Activated CD4-positive, alpha-beta T cell treated with anti-CD3 and anti-CD28 coated beads for 36 hours (primary cell): Measurements from ENCODE around the gene FHOD3. TPM values are rescaled to one million over a fixed set of nuclear protein-coding genes. Genes with fewer than 3 reads are reported as not detected.
"Not testable (repeated sequence)": the region's sequence is repeated elsewhere in the genome, so short reads cannot be mapped to it uniquely, and the experiment has no call there.

Experiments used
- ATAC-seq: fragments of 200-7000 bp; cut with Tn5 transposase; one replicate; pipeline ENCODE4 v1.10.0; 2021; ENCODE audit warnings: mild to moderate bottlenecking, moderate library complexity
- CTCF ChIA-PET: fragments of 350-600 bp; sonication (Branson Sonifier 250); formaldehyde crosslinking; loops from one replicate; lab custom pipeline; 2021; ENCODE audit warnings: antibody characterized with exemption; lab: Charles Lee
- POLR2A ChIA-PET: fragments of 350-600 bp; sonication (Branson Sonifier 250); formaldehyde crosslinking; loops from one replicate; lab custom pipeline; 2021; ENCODE audit warnings: antibody characterized with exemption, inconsistent platforms; lab: Charles Lee
- DNase-seq: peaks from one replicate; pipeline ENCODE4 v3.0.0-alpha.2; 2020
- H3K27ac Mint-ChIP-seq: one replicate; pipeline ENCODE4 v1.8.0; 2021; ENCODE audit warnings: mixed read lengths
- H3K27me3 Mint-ChIP-seq: one replicate; pipeline ENCODE4 v1.8.0; 2021; ENCODE audit warnings: mixed read lengths
- H3K36me3 Mint-ChIP-seq: one replicate; pipeline ENCODE4 v1.8.0; 2021; ENCODE audit warnings: low read depth, mixed read lengths
- H3K4me1 Mint-ChIP-seq: one replicate; pipeline ENCODE4 v1.8.0; 2021; ENCODE audit warnings: mixed read lengths
- H3K4me3 Mint-ChIP-seq: one replicate; pipeline ENCODE4 v1.8.0; 2021; ENCODE audit warnings: mild to moderate bottlenecking, moderate library complexity, mixed read lengths
- H3K9me3 Mint-ChIP-seq: one replicate; pipeline ENCODE4 v1.8.0; 2021; ENCODE audit warnings: low read depth, mixed read lengths
- intact Hi-C, 2 experiments: fragments of 100-400 bp; cut with DNase I in 1 of 2; cut with micrococcal nuclease in 1 of 2; formaldehyde crosslinking; loops; one replicate each; pipeline versions ENCODE4 v1.14.2 to v1.15.1; 2022 to 2024; cut with DNase I, micrococcal nuclease
- total RNA-seq, 2 experiments: library from RNA; stranded (reverse); gene quantifications; one replicate each; pipeline ENCODE4 v1.2.3, GENCODE V29; 2021

FHOD3 gene
- total RNA-seq, 2 experiments from 2014 or later, result not detected

- H3K27ac Mint-ChIP-seq, result no peak overlapping the region
- no peaks in the 10 kb centered on the region for H3K36me3 Mint-ChIP-seq
- ATAC-seq, result no peak
- peaks cover 4% of the 10 kb centered on the region for H3K27me3 Mint-ChIP-seq
- H3K4me3 Mint-ChIP-seq, result no peak overlapping the region
- no peak for DNase-seq
- POLR2A ChIA-PET, result no interaction called here
- no peaks in the 10 kb centered on the region for H3K4me1 Mint-ChIP-seq
- no peaks in the 10 kb centered on the region for H3K9me3 Mint-ChIP-seq
- intact Hi-C loops, result no loop called here
- CTCF ChIA-PET, result no interaction called here
These were observed 160.8 kb downstream of the FHOD3 start for GRCh38 chr18:36458306-36458705.

GRCh38 chr18:36459203-36459602 lies 161.7 kb downstream of the FHOD3 start:
- POLR2A ChIA-PET, result no interaction called here
- DNase-seq (no peak), ATAC-seq (no peak)
- intact Hi-C loops, result no loop called here
- no peak overlapping the region for H3K27ac Mint-ChIP-seq
- H3K27me3 Mint-ChIP-seq, result peaks cover 4% of the 10 kb centered on the region
- no peaks in the 10 kb centered on the region for H3K9me3 Mint-ChIP-seq
- no peaks in the 10 kb centered on the region for H3K36me3 Mint-ChIP-seq
- no peaks in the 10 kb centered on the region for H3K4me1 Mint-ChIP-seq
- no peak overlapping the region for H3K4me3 Mint-ChIP-seq
- CTCF ChIA-PET, result interaction anchor here (1.2 kb wide), 1 partner anchor 175 kb away, joined by 3 read pairs; no protein-coding TSS in a partner anchor

GRCh38 chr18:36459786-36460185 lies 162.3 kb downstream of the FHOD3 start:
- no peaks in the 10 kb centered on the region for H3K36me3 Mint-ChIP-seq
- POLR2A ChIA-PET, result interaction anchor here (0.6 kb wide), 1 partner anchor 128 kb away, joined by 3 read pairs; no protein-coding TSS in a partner anchor
- H3K27ac Mint-ChIP-seq, result no peak overlapping the region

GRCh38 chr18:36460324-36460850 lies 162.9 kb downstream of the FHOD3 start:
- DNase-seq (no peak), ATAC-seq (no peak)
- Mint-ChIP-seq H3K4me3 (no peak overlapping the region), H3K27me3 (peaks cover 2% of the 10 kb centered on the region), H3K36me3 (no peaks in the 10 kb centered on the region), H3K4me1 (no peaks in the 10 kb centered on the region), H3K27ac (no peak overlapping the region), H3K9me3 (no peaks in the 10 kb centered on the region)
- POLR2A ChIA-PET, result no interaction called here
- CTCF ChIA-PET, result interaction anchor here (1.2 kb wide), 1 partner anchor 176 kb away, joined by 3 read pairs; no protein-coding TSS in a partner anchor
- intact Hi-C loops, result no loop called here

More at GRCh38 chr18:36459786-36460185, 162.3 kb downstream of the FHOD3 start:
- CTCF ChIA-PET, result interaction anchor here (1.2 kb wide), 1 partner anchor 176 kb away, joined by 3 read pairs; no protein-coding TSS in a partner anchor
- ATAC-seq (no peak), DNase-seq (no peak)
- intact Hi-C loops, result no loop called here
- Mint-ChIP-seq H3K4me3 (no peak overlapping the region), H3K4me1 (no peaks in the 10 kb centered on the region), H3K9me3 (no peaks in the 10 kb centered on the region), H3K27me3 (peaks cover 2% of the 10 kb centered on the region)

- intact Hi-C loops, result no loop called here
- Mint-ChIP-seq H3K4me3 (no peak overlapping the region), H3K9me3 (no peaks in the 10 kb centered on the region), H3K27me3 (peaks cover 2% of the 10 kb centered on the region), H3K4me1 (no peaks in the 10 kb centered on the region), H3K36me3 (no peaks in the 10 kb centered on the region), H3K27ac (no peak overlapping the region)
- no peak for DNase-seq
- ATAC-seq, result no peak
- ChIA-PET POLR2A (no interaction called here), CTCF (interaction anchor here (1.0 kb wide), 1 partner anchor 15 kb away, joined by 3 read pairs; no protein-coding TSS in a partner anchor)
These were observed 163.3 kb downstream of the FHOD3 start for GRCh38 chr18:36460854-36461253.

GRCh38 chr18:36461551-36461987 lies 164.1 kb downstream of the FHOD3 start:
- ATAC-seq (no peak), DNase-seq (no peak)
- H3K9me3 Mint-ChIP-seq, result no peaks in the 10 kb centered on the region
- H3K4me1 Mint-ChIP-seq, result no peaks in the 10 kb centered on the region
- peaks cover 2% of the 10 kb centered on the region for H3K27me3 Mint-ChIP-seq
- ChIA-PET CTCF (interaction anchor here (1.0 kb wide), 2 partner anchors 14 to 123 kb away, joined by 3 read pairs; no protein-coding TSS in a partner anchor), POLR2A (no interaction called here)
- no peak overlapping the region for H3K4me3 Mint-ChIP-seq
- intact Hi-C loops, result no loop called here
- H3K36me3 Mint-ChIP-seq, result no peaks in the 10 kb centered on the region
- H3K27ac Mint-ChIP-seq, result no peak overlapping the region

- ATAC-seq, H3K4me3 Mint-ChIP-seq, POLR2A ChIA-PET, H3K27ac Mint-ChIP-seq, H3K4me1 Mint-ChIP-seq, DNase-seq, H3K27me3 Mint-ChIP-seq, H3K36me3 Mint-ChIP-seq, intact Hi-C loops, H3K9me3 Mint-ChIP-seq: not testable (repeated sequence)
- CTCF ChIA-PET, result interaction anchor here (0.6 kb wide), 1 partner anchor 68 kb away, joined by 3 read pairs; no protein-coding TSS in a partner anchor
These were observed 166.0 kb downstream of the FHOD3 start for GRCh38 chr18:36463516-36463915.

- no peak for ATAC-seq
- Mint-ChIP-seq H3K27me3 (no peaks in the 10 kb centered on the region), H3K4me3 (no peak overlapping the region), H3K27ac (no peak overlapping the region), H3K36me3 (no peaks in the 10 kb centered on the region), H3K9me3 (no peaks in the 10 kb centered on the region), H3K4me1 (no peaks in the 10 kb centered on the region)
- intact Hi-C loops, result no loop called here
- DNase-seq, result no peak
- ChIA-PET CTCF (interaction anchor here (0.6 kb wide), 1 partner anchor 69 kb away, joined by 3 read pairs; no protein-coding TSS in a partner anchor), POLR2A (no interaction called here)
These were observed 166.7 kb downstream of the FHOD3 start for GRCh38 chr18:36464126-36464651.

GRCh38 chr18:36465276-36465675 lies 167.8 kb downstream of the FHOD3 start:
- Mint-ChIP-seq H3K4me1 (no peaks in the 10 kb centered on the region), H3K36me3 (no peaks in the 10 kb centered on the region), H3K27me3 (no peaks in the 10 kb centered on the region), H3K4me3 (no peak overlapping the region), H3K27ac (no peak overlapping the region), H3K9me3 (no peaks in the 10 kb centered on the region)
- ChIA-PET POLR2A (no interaction called here), CTCF (no interaction called here)
- intact Hi-C loops, result no loop called here
- ATAC-seq (no peak), DNase-seq (no peak)

GRCh38 chr18:36465970-36466369 lies 168.5 kb downstream of the FHOD3 start:
- Mint-ChIP-seq H3K4me1 (no peaks in the 10 kb centered on the region), H3K9me3 (no peaks in the 10 kb centered on the region), H3K36me3 (no peaks in the 10 kb centered on the region), H3K4me3 (no peak overlapping the region), H3K27me3 (no peaks in the 10 kb centered on the region), H3K27ac (no peak overlapping the region)
- ChIA-PET POLR2A (no interaction called here), CTCF (no interaction called here)
- intact Hi-C loops, result no loop called here
- no peak for DNase-seq
- no peak for ATAC-seq

- intact Hi-C loops, result no loop called here
These were observed 170.1 kb downstream of the FHOD3 start for GRCh38 chr18:36467614-36468013.

GRCh38 chr18:36468161-36468560 lies 170.6 kb downstream of the FHOD3 start:
- Mint-ChIP-seq H3K27ac (no peak overlapping the region), H3K4me1 (no peaks in the 10 kb centered on the region), H3K4me3 (no peak overlapping the region), H3K27me3 (no peaks in the 10 kb centered on the region), H3K9me3 (no peaks in the 10 kb centered on the region), H3K36me3 (no peaks in the 10 kb centered on the region)
- intact Hi-C loops, result no loop called here
- CTCF ChIA-PET, result interaction anchor here (0.7 kb wide), 1 partner anchor 9 kb away, joined by 3 read pairs; no protein-coding TSS in a partner anchor
- POLR2A ChIA-PET, result no interaction called here
- ATAC-seq, result no peak
- no peak for DNase-seq

More at GRCh38 chr18:36467614-36468013, 170.1 kb downstream of the FHOD3 start:
- Mint-ChIP-seq H3K4me3 (no peak overlapping the region), H3K27me3 (no peaks in the 10 kb centered on the region), H3K27ac (no peak overlapping the region), H3K9me3 (no peaks in the 10 kb centered on the region), H3K36me3 (no peaks in the 10 kb centered on the region), H3K4me1 (no peaks in the 10 kb centered on the region)
- ATAC-seq (no peak), DNase-seq (no peak)
- ChIA-PET CTCF (no interaction called here), POLR2A (no interaction called here)
